ENCODE data around the gene NFKBIA.

NFKBIA gene

GRCh38 chr14:35401422-35402265 is 2.9 kb downstream of the NFKBIA start:
- H3K4me2 ChIP-seq (ENCODE audit: low read length) = peak overlapping the region; percentile 99
- H3F3A ChIP-seq (ENCODE audit: control insufficient read depth, insufficient read depth) = peaks cover 37% of the 10 kb centered on the region
- peaks cover 20% of the 10 kb centered on the region for H4K20me1 ChIP-seq (ENCODE audit: control insufficient read depth, insufficient read depth, low read depth, low read length)
- H3K27me3 ChIP-seq (ENCODE audit: control insufficient read depth, low read length) = no peaks in the 10 kb centered on the region
- no peak for TF ChIP-seq EZH2phosphoT487 (IDR thresholded peaks at IDR 0.05; ENCODE audit: borderline replicate concordance, low read length)
- TF ChIP-seq, protein P1, sequence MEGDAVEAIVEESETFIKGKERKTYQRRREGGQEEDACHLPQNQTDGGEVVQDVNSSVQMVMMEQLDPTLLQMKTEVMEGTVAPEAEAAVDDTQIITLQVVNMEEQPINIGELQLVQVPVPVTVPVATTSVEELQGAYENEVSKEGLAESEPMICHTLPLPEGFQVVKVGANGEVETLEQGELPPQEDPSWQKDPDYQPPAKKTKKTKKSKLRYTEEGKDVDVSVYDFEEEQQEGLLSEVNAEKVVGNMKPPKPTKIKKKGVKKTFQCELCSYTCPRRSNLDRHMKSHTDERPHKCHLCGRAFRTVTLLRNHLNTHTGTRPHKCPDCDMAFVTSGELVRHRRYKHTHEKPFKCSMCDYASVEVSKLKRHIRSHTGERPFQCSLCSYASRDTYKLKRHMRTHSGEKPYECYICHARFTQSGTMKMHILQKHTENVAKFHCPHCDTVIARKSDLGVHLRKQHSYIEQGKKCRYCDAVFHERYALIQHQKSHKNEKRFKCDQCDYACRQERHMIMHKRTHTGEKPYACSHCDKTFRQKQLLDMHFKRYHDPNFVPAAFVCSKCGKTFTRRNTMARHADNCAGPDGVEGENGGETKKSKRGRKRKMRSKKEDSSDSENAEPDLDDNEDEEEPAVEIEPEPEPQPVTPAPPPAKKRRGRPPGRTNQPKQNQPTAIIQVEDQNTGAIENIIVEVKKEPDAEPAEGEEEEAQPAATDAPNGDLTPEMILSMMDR (IDR thresholded peaks at IDR 0.05; ENCODE audit: low read depth, low read length, poor library complexity, severe bottlenecking) = no peak
- H3K36me3 ChIP-seq (ENCODE audit: control insufficient read depth, low read length) = peaks cover 48% of the 10 kb centered on the region
- H3K9me3 ChIP-seq (ENCODE audit: control insufficient read depth, insufficient read depth, low read length) = no peaks in the 10 kb centered on the region
- H3K4me1 ChIP-seq (ENCODE audit: control insufficient read depth, low read length) = peaks cover 66% of the 10 kb centered on the region
- no peak overlapping the region for H3K27ac ChIP-seq (ENCODE audit: low read depth, low read length)
- peaks cover 31% of the 10 kb centered on the region for H3K79me2 ChIP-seq (ENCODE audit: control insufficient read depth, low read length)
- no peaks in the 10 kb centered on the region for H3K9me2 ChIP-seq (replicated peaks; ENCODE audit: control insufficient read depth, low read length)
- H3K4me3 ChIP-seq (ENCODE audit: low read length) = peak overlapping the region; percentile 99

- Histone ChIP-seq H3F3A (ENCODE audit: control insufficient read depth, insufficient read depth) (peaks cover 30% of the 10 kb centered on the region), H3K79me2 (ENCODE audit: control insufficient read depth, low read length) (peaks cover 31% of the 10 kb centered on the region), H3K9me3 (ENCODE audit: control insufficient read depth, insufficient read depth, low read length) (no peaks in the 10 kb centered on the region), H3K4me3 (ENCODE audit: low read length) (no peak overlapping the region), H3K9me2 (replicated peaks; ENCODE audit: control insufficient read depth, low read length) (no peaks in the 10 kb centered on the region), H3K27ac (ENCODE audit: low read depth, low read length) (no peak overlapping the region), H3K4me1 (ENCODE audit: control insufficient read depth, low read length) (peaks cover 58% of the 10 kb centered on the region), H3K27me3 (ENCODE audit: control insufficient read depth, low read length) (no peaks in the 10 kb centered on the region), H3K4me2 (ENCODE audit: low read length) (peak overlapping the region; percentile 99), H4K20me1 (ENCODE audit: control insufficient read depth, insufficient read depth, low read depth, low read length) (peaks cover 20% of the 10 kb centered on the region), H3K36me3 (ENCODE audit: control insufficient read depth, low read length) (peaks cover 48% of the 10 kb centered on the region)
- no peak for TF ChIP-seq EZH2phosphoT487 (IDR thresholded peaks at IDR 0.05; ENCODE audit: borderline replicate concordance, low read length)
- TF ChIP-seq, protein P1 (IDR thresholded peaks at IDR 0.05; ENCODE audit: low read depth, low read length, poor library complexity, severe bottlenecking) = no peak
Observed at GRCh38 chr14:35400648-35401421, 3.7 kb downstream of the NFKBIA start.

DNA sequence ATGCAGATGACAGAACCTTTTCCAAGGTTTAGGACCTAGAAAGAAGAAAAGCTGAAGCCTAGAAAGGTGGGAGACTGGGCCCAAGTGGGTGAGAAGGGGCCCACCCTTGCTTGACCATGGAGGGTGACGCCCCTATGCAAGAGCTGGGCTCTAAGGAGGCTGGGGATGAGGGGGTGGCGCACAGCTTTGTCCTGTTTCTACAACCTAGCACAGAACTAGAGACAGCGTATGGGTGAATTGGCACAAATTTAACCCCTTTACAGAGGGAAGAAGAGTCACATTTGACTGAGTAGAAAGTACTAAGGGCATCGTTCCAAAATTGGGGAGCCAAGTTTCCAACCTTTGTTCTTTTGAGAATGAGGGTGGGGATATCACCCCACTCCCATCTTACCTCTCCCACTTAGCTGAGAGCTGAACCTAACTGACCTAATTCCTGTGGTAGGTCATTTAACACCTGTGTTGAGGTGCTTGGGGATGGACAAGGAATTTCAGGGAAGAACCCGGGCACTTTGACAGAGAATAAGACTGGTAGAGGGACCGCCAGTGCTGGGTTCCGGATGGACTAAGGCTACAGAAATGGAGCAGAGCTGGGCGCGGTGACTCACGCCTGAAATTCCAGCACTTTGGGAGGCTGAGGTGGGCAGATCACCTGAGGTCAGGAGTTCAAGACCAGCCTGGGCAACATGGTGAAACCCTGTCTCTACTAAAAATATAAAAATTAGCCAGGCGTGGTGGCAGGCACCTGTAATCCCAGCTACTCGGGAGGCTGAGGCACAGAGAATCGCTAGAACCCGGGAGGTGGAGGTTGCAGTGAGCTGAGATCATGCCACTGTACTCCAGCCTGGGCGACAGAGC is 5.2 kb downstream of the NFKBIA start:
- TF ChIP-seq, protein P1 (IDR thresholded peaks at IDR 0.05; ENCODE audit: low read depth, low read length, poor library complexity, severe bottlenecking) = no peak
- no peak for TF ChIP-seq EZH2phosphoT487 (IDR thresholded peaks at IDR 0.05; ENCODE audit: borderline replicate concordance, low read length)
- peaks cover 26% of the 10 kb centered on the region for H3F3A ChIP-seq (ENCODE audit: control insufficient read depth, insufficient read depth)

More for the DNA sequence above, 5.2 kb downstream of the NFKBIA start:
- peaks cover 20% of the 10 kb centered on the region for H4K20me1 ChIP-seq (ENCODE audit: control insufficient read depth, insufficient read depth, low read depth, low read length)
- no peaks in the 10 kb centered on the region for H3K9me3 ChIP-seq (ENCODE audit: control insufficient read depth, insufficient read depth, low read length)
- peaks cover 47% of the 10 kb centered on the region for H3K4me1 ChIP-seq (ENCODE audit: control insufficient read depth, low read length)
- H3K27ac ChIP-seq (ENCODE audit: low read depth, low read length) = no peak overlapping the region
- no peak overlapping the region for H3K4me3 ChIP-seq (ENCODE audit: low read length)
- H3K79me2 ChIP-seq (ENCODE audit: control insufficient read depth, low read length) = peaks cover 24% of the 10 kb centered on the region
- no peaks in the 10 kb centered on the region for H3K27me3 ChIP-seq (ENCODE audit: control insufficient read depth, low read length)
- no peaks in the 10 kb centered on the region for H3K9me2 ChIP-seq (replicated peaks; ENCODE audit: control insufficient read depth, low read length)
- peaks cover 46% of the 10 kb centered on the region for H3K36me3 ChIP-seq (ENCODE audit: control insufficient read depth, low read length)
- H3K4me2 ChIP-seq (ENCODE audit: low read length) = no peak overlapping the region
